NB4 (cell line): ENCODE measurements around the gene CREB5.
A peak's percentile ranks its signal among the peaks of the same experiment; 100 is the strongest.

ENCODE experiments used
- DNase-seq: peaks from one replicate; pipeline ENCODE4 v3.0.0; 2010; ENCODE audit warnings: low read depth
- H3K4me3 ChIP-seq: one replicate; pipeline ENCODE4 v1.5.1; 2011; ENCODE audit warnings: mild to moderate bottlenecking, low read depth, low read length, moderate library complexity
- MYC ChIP-seq: IDR thresholded peaks from 2 replicates; pipeline ENCODE4 v1.6.1; 2011; ENCODE audit warnings: low read depth, low read length
- POLR2A ChIP-seq: IDR thresholded peaks from 2 replicates; pipeline ENCODE4 v1.6.1; 2011; ENCODE audit warnings: mild to moderate bottlenecking; ENCODE audit not compliant: insufficient read length; ENCODE audit errors: extremely low read depth
- TF ChIP-seq, protein P1 (sequence below): IDR thresholded peaks from one replicate; pipeline ENCODE4 v1.5.1; 2012; ENCODE audit warnings: low read depth, low read length
- TF ChIP-seq, protein P2 (sequence below): IDR thresholded peaks from 2 replicates; pipeline ENCODE4 v1.6.1; 2011; ENCODE audit warnings: low read depth, low read length

Gene CREB5

GRCh38 chr7:28850699-28851098, 438.4 kb downstream of the CREB5 start:
- H3K4me3 ChIP-seq = no peak overlapping the region
- DNase-seq = no peak
- TF ChIP-seq POLR2A (no peak), MYC (no peak)
- TF ChIP-seq, protein P1, sequence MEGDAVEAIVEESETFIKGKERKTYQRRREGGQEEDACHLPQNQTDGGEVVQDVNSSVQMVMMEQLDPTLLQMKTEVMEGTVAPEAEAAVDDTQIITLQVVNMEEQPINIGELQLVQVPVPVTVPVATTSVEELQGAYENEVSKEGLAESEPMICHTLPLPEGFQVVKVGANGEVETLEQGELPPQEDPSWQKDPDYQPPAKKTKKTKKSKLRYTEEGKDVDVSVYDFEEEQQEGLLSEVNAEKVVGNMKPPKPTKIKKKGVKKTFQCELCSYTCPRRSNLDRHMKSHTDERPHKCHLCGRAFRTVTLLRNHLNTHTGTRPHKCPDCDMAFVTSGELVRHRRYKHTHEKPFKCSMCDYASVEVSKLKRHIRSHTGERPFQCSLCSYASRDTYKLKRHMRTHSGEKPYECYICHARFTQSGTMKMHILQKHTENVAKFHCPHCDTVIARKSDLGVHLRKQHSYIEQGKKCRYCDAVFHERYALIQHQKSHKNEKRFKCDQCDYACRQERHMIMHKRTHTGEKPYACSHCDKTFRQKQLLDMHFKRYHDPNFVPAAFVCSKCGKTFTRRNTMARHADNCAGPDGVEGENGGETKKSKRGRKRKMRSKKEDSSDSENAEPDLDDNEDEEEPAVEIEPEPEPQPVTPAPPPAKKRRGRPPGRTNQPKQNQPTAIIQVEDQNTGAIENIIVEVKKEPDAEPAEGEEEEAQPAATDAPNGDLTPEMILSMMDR = no peak
- TF ChIP-seq, protein P2, sequence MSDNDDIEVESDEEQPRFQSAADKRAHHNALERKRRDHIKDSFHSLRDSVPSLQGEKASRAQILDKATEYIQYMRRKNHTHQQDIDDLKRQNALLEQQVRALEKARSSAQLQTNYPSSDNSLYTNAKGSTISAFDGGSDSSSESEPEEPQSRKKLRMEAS = no peak

DNA sequence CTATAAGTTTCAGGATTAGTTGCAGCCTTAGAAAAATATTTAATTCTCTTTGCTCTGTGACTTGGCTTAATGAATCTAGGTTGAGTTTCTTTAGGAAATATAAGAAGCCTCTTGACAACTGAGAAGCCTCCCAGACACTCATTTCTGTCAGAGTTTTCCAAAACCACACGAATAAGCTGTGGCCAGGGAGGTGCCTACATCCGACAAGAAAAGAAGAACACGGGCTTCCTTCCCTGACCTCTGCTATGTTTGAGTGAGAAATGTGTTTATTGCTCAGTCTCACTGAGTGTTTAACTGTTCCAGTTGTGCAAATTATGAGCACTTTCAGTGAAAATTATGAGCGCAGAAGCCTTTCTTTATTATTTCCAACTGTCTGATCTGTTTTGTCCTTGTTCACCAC, 440.8 kb downstream of the CREB5 start:
- no peak overlapping the region for H3K4me3 ChIP-seq
- TF ChIP-seq, protein P2 = no peak
- TF ChIP-seq, protein P1 = no peak
- TF ChIP-seq MYC = no peak
- TF ChIP-seq POLR2A = no peak
- peak; percentile 15 for DNase-seq

GRCh38 chr7:28853834-28854749, 441.8 kb downstream of the CREB5 start:
- TF ChIP-seq, protein P2 = no peak
- no peak for TF ChIP-seq POLR2A
- TF ChIP-seq MYC = no peak
- TF ChIP-seq, protein P1 = peak; percentile 87
- DNase-seq = peak; percentile 70
- no peak overlapping the region for H3K4me3 ChIP-seq

DNA sequence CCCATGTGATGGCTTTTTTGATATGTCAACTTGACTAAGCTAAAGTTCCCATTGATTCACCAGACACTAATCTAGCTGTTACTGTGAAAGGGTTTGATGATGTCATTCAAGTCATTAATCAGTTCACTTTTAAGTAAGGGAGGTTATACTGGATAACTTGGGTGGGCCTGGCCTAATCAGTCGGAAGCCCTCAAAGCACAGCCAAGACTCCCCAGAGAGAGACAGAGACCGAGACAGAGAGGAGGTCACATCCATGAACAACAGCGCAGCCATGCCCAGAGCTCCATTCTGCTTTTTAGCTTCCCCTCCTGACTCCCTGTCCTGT, 442.4 kb downstream of the CREB5 start:
- TF ChIP-seq, protein P2 = no peak
- TF ChIP-seq POLR2A (no peak), MYC (no peak)
- TF ChIP-seq, protein P1 = no peak
- H3K4me3 ChIP-seq = no peak overlapping the region
- DNase-seq = no peak

GRCh38 chr7:28855538-28856217, 443.4 kb downstream of the CREB5 start:
- DNase-seq = no peak
- TF ChIP-seq, protein P1 = no peak
- no peak for TF ChIP-seq POLR2A
- no peak for TF ChIP-seq MYC
- TF ChIP-seq, protein P2 = no peak
- no peak overlapping the region for H3K4me3 ChIP-seq
